PC-3 (cell line): Measurements from ENCODE around the gene NUP210L.

Source experiments
- CTCF ChIP-seq: fragments of 300-600 bp; sonication (generic); conservative IDR thresholded peaks from 2 replicates; pipeline ENCODE4 v1.5.1; 2017; ENCODE audit warnings: antibody characterized with exemption, low read depth, mild to moderate bottlenecking, low read length
- EZH2 ChIP-seq: fragments of 300-600 bp; sonication (generic); IDR thresholded peaks from one replicate; pipeline ENCODE4 v1.6.1; 2017; ENCODE audit warnings: antibody characterized with exemption, mild to moderate bottlenecking, low read length; ENCODE audit not compliant: unreplicated experiment

DNA sequence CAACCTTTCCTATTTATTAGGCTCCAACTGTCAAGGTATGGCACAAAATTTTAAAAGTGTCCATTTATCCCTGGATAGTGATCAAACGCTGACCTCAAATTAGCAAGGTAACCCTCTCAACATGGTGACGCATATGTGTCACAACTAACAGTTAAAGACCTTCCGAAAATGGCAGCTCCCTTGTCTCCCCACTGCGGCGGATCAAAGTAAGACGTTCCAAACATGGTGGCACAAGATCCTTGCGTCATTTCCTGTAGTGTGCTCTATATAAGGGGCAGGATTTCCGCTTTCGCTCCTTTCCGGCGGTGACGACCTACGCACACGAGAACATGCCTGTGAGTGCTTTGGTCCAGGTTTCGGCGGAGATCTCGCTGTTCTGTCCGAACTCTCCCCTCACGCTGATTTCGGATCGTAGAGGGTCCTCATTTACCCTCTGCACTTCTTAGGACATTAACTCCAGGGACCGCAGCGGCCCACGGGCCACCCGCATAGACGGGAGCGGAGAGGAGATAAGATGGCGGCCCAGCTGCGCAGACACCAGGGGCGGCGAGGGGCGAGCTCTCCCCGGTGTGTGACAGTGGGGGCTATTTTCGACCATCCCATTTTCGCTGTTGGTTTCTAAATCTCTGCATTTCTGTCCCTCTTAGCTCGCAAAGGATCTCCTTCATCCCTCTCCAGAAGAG is 164.3 kb downstream of the NUP210L start, which contains the start of gene RPS27:
- TF ChIP-seq CTCF (no peak), EZH2 (no peak)
